Mucosa of gallbladder (tissue), 1 donor: Measurements from ENCODE around the gene AXIN1. TPM values are rescaled to one million over a fixed set of nuclear protein-coding genes. Genes with fewer than 3 reads are reported as not detected.
"Not testable (repeated sequence)": the region's sequence is repeated elsewhere in the genome, so short reads cannot be mapped to it uniquely, and the experiment has no call there.

ENCODE experiments used
- DNase-seq: peaks from one replicate; pipeline ENCODE4 v3.0.0-alpha.2; 2020; ENCODE audit warnings: low spot score
- total RNA-seq: library from RNA; stranded (reverse); gene quantifications from one replicate; pipeline ENCODE4 v1.2.1, GENCODE V29; 2021
- donor health status: DM: no; HTN: no; CAD: no.

The AXIN1 gene
- total RNA-seq, 1 donor from 2014 or later: 29.2 TPM

DNA sequence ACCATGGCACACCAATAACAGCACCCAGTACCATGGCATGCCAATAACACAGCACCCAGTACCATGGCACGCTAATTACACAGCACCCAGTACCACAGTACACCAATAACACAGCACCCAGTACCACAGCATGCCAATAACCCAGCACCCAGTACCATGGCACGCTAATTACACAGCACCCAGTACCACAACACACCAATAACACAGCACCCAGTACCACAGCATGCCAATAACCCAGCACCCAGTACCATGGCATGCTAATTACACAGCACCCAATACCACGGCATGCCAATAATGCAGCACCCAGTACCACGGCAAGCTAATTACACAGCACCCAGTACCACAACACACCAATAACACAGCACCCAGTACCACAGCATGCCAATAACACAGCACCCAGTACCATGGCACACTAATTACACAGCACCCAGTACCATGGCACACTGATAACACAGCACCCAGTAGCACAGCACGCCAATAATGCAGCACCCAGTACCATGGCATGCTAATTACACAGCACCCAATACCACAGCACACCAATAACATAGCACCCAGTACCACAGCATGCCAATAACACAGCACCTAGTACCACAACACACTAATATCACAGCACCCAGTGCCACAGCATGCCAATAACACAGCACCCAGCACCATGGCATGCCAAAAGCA is 18.2 kb downstream of the AXIN1 start:
- not testable (repeated sequence) for DNase-seq

DNA sequence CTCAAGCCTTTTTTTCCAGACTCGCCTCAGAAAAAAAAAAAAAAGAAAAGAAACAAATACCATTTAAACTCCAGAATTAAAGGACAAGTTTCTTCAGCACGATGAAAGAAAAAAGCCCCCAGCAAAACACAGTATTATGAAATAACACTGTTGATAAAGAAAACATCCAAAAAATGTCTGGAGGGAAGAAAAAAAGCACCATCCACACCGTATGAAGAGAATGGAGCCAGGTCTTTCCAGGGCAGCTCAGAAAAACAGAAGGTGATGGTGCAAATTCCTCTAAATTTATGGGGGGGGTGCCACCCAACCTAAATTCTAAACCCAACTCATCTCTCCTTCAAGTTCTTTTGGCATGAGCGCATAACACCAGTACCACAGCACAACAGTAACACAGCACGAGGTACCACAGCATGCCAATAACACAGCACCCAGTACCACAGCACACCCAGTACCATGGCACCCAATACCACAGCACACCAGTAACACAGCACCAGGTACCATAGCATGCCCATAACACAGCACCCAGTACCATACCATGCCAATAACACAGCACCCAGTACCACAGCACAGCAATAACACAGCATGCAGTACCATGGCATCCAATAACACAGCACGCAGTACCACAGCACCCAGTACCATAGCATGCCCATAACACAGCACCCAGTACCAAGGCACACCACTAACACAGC is 19.0 kb downstream of the AXIN1 start:
- DNase-seq: no peak

DNA sequence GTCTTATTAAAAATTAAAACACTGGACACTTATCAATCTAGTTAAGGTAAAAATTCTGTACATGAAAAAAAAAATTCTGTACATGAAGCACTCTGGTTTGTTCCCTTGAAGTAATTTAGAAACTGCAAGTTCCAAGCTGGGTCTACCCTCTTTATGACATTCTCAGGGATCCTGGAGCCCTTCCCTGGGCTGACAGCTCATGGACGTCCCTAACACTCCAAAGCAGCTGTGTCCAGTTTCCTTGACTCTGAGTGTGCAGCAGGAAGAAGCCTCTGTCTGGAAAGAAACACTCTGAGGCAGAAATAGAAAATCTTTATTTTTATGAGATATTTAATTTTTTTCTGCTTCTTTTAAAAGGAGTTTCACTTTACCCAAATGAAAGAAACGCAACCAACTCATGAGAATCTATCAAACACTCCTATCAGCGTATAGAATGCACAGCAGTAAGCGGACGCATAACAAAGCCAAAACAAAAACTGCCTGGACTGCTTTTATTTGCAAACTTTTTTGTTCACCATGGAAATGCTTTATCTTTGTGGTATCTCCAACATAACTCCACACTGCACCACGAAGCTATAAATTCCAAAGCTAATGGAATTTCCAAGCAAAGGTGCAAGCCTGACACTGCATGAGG is 21.2 kb downstream of the AXIN1 start:
- not testable (repeated sequence) for DNase-seq

DNA sequence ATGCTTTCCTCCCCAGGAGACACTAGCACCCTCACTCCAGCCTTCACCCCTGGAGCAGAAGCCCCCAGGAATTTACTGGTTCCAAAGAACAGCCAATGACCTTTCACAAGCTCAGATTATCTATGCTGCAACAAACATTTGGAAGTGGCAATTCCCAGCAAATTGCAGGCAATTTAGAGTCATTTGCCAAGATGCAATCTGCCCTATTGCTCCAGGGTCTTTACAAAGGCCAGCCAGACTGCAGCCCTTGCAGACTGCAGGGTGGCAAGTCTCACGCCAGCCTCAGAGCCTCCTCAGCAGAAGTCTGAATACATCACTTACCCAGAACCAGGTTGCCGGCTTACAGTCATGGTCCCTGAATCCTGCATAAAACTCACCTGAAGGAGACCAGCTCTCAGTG is 21.8 kb downstream of the AXIN1 start:
- DNase-seq: no peak

DNA sequence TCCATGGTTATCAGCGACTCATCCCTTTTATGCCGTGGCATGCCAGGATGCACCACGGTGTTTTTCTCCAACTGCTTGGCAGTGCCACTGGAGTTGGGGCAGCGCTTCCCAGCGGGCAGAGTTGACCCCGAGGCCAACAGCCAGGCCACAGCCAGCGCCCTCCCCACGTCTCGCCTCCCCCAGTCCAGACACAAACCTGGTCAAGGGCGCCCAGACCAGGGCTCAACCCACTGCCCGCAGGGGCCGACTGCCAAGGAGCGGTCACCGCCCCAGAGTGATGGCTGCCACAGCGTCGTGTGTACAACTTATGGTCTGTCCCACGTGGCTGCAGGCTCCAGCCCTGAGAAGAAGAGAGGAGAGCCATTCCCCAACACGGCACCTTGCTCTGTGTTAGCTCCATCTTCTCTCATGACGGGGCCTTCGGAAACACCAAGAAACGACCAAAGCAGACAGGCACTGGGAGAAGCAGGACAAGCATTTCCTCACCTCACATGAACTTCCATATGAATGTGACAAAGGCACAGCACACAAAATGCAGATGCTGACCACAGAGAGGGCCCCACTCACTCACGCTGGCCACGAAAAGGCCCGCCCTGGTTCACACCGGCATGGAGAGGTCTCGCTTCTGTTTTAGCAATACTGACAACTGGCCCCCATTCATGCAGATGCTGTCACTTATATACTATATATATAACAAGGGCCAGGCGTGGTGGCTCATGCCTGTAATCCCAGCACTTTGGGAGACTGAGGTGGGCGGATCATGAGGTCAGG is 27.0 kb downstream of the AXIN1 start:
- DNase-seq: no peak

DNA sequence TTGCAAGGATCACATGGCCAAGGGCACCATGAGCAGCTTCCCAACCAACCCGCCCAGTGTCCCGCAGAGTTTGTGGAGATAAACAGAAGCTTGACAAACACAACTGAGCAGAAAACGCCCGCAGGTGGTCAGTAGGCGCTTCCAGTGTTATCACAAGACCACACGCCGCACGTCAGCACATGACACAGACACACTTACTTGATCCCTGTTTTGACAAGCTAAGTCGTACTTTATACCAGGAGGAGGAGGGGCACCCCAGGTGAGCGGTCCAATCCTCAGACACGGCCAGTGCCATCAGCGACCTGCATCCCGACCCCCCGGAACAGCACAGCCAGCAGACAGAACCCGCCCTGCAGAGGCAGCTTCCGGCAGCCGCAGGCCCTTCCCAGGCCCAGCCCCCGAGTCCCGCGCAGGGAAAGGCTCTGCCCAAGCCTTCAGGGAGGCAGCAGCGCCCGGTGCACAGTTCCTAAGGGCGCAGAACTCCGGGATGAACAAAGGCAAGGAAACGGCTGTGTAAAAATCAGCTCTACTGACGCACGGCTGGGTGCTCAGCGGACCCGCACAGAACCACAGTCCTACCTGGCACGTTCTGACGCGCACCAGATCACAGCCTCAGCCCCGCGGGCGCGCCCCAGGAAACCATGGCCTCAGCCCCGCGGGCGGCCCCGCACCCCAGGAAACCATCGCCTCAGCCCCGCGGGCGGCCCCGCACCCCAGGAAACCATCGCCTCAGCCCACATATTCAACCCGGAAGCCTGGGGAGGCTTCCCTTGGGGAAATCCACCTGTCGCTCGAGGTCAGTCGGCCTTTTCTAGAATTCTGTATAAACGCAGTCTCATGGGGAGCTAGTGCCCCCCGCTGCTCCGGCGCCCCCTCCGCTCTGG is 27.8 kb downstream of the AXIN1 start:
- DNase-seq: peak; percentile 17

DNA sequence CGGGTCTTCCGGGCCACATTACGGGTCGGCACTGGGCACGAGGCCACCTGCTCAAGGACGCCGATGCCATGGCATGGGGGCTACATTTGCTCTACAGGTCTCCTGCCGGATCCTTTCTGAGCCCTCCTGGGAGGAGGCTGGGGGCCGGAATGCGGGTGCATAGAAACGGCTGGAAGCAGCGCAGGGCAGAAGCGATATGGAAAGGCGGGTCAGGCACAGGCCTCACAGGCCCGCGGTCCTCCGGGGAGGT is 28.4 kb downstream of the AXIN1 start:
- DNase-seq: no peak

DNA sequence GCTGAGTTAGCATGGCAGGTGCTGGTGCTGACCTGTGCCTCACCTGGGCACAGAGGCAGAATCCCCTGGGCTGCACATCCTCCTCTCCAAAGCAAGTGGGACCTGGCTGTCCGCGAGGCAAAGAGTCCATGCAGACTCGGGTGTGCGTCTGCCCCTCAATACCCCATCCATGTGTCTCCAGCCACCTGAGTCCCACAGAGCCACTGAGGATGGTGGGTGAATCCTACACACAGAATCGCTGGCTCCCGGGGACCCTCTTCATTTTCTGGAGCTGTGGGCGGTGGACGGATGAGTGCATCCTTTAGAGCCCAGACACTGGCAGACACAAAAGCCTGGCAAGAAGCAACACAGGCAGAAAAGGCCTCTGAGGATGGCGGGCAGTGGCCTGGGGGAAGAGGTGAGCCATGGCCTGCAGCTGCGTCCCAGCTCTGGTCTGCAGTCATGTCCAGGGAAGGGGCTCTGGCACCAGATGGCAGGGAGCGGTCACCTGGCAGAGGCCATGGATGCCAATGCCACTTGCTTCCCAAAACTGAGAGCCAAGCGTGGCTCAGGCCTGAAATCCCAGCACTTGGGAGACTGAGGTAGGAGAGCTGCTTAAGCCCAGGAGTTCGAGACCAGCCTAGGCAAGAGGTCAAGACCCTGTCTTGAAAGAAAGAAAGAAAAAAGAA is 29.9 kb downstream of the AXIN1 start:
- no peak for DNase-seq

DNA sequence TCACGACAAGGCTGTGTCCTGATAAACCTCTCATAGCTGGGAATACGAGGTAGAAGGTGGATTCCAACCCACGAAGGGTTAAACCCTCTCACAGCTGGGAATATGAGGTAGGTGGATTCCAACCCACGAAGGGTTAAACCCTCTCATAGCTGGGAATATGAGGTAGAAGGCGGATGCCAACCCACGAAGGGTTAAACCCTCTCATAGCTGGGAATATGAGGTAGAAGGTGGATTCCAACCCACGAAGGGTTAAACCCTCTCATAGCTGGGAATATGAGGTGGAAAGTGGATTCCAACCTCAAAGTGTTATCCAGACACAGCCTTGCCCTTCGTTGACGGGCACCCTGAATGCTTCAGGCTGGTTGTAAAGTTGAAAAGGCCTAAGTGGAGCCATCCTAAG is 31.0 kb downstream of the AXIN1 start:
- DNase-seq: no peak

DNA sequence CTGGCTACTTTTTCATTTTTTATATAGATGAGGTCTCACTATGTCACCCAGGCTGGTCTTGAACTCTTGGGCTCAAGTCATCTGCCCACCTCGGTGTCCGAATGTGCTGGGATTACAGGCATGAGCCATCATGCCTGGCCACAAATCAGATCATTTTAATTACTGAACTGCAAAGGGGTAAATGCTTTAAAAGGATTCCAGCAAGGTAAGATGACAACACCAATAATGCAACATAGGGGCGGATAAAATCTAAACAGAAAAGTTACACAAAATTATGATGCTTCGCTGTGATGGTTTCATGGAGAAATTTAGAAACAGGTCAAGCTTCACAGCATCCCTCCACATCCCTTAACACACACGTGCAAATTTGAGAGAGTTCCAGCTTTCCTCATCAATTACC is 32.3 kb downstream of the AXIN1 start:
- DNase-seq: no peak

DNA sequence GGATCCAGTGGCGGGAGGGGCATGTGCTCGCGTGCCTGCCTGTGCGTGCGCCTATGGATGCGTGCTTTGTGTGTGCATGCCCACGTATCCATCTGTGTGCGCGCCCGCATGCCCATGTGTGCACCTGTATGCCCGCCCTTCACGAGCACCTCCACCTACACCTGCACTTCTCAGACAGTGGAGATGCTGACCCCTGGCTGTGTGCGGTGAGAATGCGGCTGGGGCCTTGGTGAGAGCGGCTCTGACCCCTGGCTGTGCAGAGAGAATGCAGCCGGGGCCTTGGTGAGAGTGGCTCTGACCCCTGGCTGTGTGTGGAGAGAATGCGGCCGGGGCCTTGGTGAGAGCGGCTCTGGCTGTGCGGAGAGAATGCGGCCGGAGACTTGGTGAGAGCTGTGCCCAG is 33.9 kb downstream of the AXIN1 start:
- no peak for DNase-seq

DNA sequence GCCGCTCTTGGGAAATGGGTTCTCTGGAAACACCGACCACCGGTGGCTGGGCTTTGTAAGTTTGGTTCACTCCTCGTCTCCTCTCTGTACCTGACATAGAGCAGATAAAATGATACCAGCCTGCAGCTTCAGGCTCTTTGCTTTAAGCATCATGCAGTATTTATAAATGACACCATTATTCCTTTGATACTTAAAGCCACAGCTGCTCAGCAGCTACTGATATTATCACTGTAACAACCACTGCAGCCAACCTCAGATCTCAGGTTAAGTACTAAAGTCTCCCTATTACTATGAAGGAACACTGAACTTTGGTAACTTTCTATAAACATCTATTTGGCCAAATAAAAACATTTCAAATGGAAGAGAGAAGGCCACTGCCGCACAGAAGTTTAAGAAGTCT is 34.9 kb downstream of the AXIN1 start:
- no peak for DNase-seq

DNA sequence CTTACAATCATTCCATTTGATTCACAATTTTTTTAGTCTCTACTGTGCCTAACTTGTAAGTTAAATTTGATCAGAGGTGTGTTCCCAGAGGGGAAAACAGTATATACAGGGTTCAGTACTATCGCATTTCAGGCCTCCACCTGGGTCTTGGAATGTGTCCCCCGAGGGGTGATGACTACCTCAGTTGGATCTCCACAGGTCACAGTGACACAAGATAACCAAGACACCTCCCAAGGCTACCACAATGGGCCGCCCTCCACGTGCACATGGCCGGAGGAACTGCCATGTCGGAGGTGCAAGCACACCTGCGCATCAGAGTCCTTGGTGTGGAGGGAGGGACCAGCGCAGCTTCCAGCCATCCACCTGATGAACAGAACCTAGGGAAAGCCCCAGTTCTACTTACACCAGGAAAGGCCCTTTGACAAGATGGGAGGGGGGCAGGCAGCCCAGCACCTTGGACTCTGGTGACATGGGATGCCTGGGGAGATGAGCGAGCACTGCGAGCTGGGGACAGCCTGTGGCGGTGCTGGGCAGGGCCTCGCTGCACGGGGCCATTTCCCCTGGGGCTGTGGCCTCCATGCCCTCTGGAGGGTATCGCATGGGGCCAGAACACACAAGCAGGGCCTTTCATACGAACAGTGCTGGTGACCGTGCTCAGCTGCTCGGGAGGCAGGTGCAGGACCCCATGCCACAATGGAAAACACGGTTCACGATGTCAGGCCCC is 35.6 kb downstream of the AXIN1 start:
- no peak for DNase-seq

DNA sequence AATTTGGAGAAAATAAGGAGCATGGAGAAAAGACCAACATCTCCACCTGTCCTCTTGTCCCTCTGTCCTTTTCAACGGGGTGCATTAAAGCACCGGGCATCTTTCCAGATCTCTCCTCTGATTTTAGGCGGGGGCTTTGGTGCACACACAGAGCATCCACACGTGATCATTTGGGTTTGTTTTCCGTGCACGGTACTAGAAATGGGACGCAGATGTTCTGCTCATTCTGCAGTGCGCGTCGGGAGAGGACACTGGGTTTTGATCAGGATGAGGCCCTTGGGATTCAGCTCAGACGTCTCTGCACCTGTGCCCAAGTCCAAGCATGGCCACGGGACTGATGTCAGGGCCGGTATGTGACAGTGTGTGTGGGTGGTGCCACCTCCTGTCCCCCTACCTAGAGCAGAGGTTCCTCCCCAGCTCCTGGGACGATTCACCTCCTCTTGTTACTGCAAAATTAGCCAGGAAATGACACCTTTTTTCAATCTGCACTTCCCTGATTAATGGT is 37.7 kb downstream of the AXIN1 start:
- DNase-seq: no peak

DNA sequence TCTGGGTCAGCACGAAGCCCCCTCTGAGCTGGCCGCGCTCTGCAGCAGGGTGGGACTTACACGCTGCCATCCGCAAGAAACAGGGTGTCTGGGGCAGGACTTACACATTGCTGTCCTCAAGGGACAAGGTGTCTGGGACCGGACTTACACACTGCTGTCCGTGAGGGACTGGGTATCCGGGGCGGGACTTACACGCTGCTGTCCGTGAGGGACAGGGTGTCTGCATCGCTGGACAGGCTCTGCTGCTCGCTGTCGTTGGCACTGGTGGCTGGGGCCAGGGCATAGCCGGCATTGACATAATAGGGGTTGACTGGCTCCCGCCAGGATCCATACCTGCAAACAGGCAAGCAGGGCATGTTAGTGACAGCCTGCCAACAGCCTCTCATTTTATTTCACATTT is 38.2 kb downstream of the AXIN1 start:
- DNase-seq: no peak

DNA sequence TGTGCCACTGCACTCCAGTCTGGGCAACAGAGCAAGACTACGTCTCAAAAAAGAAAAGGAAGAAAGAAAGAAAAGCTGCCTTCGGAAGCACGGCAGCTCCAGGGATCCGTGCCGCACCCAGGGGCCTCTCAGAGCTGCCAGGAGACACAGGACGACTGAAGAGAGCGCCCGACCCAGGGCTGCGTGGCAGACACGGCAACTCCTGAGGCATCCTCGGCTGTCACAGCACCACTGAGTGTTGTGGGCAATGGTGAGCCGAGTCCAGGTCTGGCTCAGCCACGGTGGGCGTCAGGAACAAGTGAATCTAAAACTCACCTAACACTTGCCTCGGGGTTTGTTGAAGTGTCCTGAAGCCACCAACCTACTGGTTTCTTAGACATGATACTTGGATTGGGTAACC is 40.8 kb downstream of the AXIN1 start:
- no peak for DNase-seq

DNA sequence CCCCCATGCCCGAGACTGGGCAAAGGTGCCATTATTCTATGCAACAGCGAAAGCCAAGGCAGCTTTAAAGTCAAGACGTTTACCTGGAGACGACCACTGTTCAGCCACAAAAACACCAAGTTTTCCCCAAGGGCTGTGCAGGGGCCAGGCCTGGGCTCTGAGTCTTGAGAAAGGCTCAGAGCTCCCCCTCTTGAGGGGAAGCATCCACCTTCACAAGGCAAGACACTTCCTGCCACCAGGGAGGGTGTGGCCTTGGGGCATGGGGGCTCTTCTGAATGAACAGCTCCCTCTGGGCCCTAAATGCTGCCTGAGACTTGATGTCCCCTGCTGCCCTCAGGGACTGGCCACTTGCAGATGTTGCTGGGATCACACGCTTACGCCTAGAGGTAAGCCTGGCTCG is 43.0 kb downstream of the AXIN1 start:
- DNase-seq: no peak

DNA sequence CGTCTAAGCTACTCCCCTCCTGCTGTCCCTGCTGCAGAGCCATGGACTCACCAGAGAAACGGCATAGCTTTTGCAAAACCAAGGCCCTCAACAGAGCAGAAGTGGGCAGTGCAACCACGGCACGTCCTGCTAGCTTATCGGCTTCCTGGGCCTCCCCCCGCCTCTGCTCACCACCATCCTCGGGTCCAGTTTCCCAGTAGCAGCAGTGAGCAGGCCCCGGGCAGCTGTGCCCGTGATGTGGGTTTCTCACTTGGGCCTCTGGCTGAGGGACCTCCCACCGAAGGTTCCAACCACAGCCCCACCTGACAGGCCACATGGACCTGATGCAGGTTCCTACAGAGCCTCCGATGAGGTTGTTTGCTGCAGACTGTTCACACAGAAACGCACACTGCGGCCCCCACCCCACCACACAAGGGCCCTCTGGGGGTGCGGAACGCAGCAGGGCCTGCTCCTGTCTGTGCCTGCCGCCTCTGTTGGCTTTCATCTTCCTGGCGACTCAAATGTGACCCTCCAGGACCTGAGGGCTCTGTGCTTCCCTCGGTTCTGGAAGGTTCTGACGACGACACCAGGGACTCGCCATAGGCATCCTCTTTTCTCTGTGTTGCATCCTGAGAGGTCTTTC is 44.7 kb downstream of the AXIN1 start:
- no peak for DNase-seq

DNA sequence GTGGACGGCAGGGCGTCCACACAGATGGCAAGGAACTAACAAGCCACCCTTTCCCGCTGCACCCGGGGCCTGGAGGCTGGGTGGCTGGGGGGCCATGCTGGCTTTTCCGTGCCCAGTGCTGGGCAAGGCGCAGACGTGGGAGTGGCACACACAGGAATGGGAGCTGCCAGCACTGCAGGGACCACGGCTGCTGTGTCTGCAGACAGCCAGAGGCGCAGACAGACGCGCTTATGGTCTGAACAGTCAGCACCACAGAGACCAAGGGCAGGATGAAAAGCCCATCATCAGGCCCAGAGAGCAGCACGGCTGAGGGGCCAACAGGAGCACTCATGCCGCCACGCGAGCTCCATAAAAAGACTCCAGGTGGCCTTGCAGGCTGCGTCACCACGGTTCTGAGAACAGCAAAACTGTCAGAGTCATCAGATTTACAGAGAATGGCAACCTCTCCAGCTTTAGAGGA is 45.6 kb downstream of the AXIN1 start:
- no peak for DNase-seq
